ENCODE results near the gene EVI2A. TPM values are rescaled to one million over a fixed set of nuclear protein-coding genes. Genes with fewer than 3 reads are reported as not detected.

The EVI2A gene
- total and polyA plus RNA-seq, 4 experiments from 2014 or later = 70.1 to 139 (median 105) TPM

- no peak overlapping the region for H3K27ac ChIP-seq (ENCODE audit: low read depth, low read length)
- POLR2A ChIA-PET (ENCODE audit: partially characterized antibody) = no interaction called here
- CTCF ChIA-PET (ENCODE audit: partially characterized antibody) = no interaction called here
These were observed 40.4 kb downstream of the EVI2A start for GRCh38 chr17:31281061-31281460.

DNA sequence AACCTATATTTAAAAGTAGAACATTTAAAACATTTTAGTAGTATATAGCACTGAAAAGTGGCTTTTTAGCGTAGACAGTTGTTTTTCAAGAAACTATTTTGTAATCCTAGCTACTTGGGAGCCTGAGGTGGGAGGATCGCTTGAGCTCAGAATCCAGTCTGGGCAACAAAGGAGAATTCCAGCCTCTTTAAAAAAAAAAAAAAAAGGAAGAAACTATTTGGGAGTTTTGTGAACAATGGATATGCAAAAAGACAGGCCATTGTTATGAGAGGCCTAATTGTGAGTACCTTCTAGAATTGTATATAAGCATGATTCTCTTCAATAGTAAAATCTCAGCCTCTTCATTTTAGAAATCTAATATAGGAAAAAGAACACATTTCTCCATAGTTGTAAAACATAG is 42.0 kb downstream of the EVI2A start:
- Histone ChIP-seq H3K4me3 (ENCODE audit: low read length in 2 of 2) (no peak overlapping the region), H3K4me1 (ENCODE audit: insufficient read depth, low read length) (no peaks in the 10 kb centered on the region), H3K9me3 (ENCODE audit: control insufficient read depth in 1 of 2, low read length in 2 of 2) (no peaks in the 10 kb centered on the region), H3K27me3 (ENCODE audit: insufficient read depth, low read length) (no peaks in the 10 kb centered on the region), H3K36me3 (ENCODE audit: insufficient read depth, low read length) (no peaks in the 10 kb centered on the region), H3K27ac (ENCODE audit: low read depth, low read length) (no peak overlapping the region)
- H3K4me1 Mint-ChIP-seq = peaks cover 0 to 2% (median 0%) of the 10 kb centered on the region in 4 donors
- H3K4me3 Mint-ChIP-seq = no peak overlapping the region
- no peaks in the 10 kb centered on the region for H3K9me3 Mint-ChIP-seq
- no peak overlapping the region for H3K27ac Mint-ChIP-seq
- DNase-seq = no peak
- CTCF ChIA-PET (ENCODE audit: partially characterized antibody) = no interaction called here
- H3K36me3 Mint-ChIP-seq = peaks cover 0 to 10% of the 10 kb centered on the region in 2 donors
- POLR2A ChIA-PET (ENCODE audit: partially characterized antibody) = no interaction called here
- intact Hi-C loops (cut with micrococcal nuclease) = no loop called here
- no peaks in the 10 kb centered on the region for H3K27me3 Mint-ChIP-seq

More at GRCh38 chr17:31281061-31281460, 40.4 kb downstream of the EVI2A start:
- no peak overlapping the region for H3K4me3 Mint-ChIP-seq
- no peak for DNase-seq
- Histone ChIP-seq H3K4me3 (ENCODE audit: low read length in 2 of 2) (no peak overlapping the region), H3K4me1 (ENCODE audit: insufficient read depth, low read length) (no peaks in the 10 kb centered on the region), H3K27me3 (ENCODE audit: insufficient read depth, low read length) (no peaks in the 10 kb centered on the region), H3K9me3 (ENCODE audit: control insufficient read depth in 1 of 2, low read length in 2 of 2) (no peaks in the 10 kb centered on the region), H3K36me3 (ENCODE audit: insufficient read depth, low read length) (no peaks in the 10 kb centered on the region)
- H3K9me3 Mint-ChIP-seq = no peaks in the 10 kb centered on the region
- peaks cover 0 to 2% (median 0%) of the 10 kb centered on the region in 4 donors for H3K4me1 Mint-ChIP-seq
- H3K36me3 Mint-ChIP-seq = peaks cover 0 to 6% of the 10 kb centered on the region in 2 donors
- H3K27me3 Mint-ChIP-seq = no peaks in the 10 kb centered on the region
- intact Hi-C loops (cut with micrococcal nuclease) = no loop called here
- H3K27ac Mint-ChIP-seq = no peak overlapping the region

- Mint-ChIP-seq H3K4me3 (no peak overlapping the region), H3K4me1 (no peaks in the 10 kb centered on the region), H3K27me3 (no peaks in the 10 kb centered on the region), H3K27ac (no peak overlapping the region), H3K36me3 (peaks cover 1 to 10% of the 10 kb centered on the region in 2 donors), H3K9me3 (peaks cover 0 to 2% (median 0%) of the 10 kb centered on the region in 8 donors)
- Histone ChIP-seq H3K36me3 (ENCODE audit: insufficient read depth, low read length) (no peaks in the 10 kb centered on the region), H3K27me3 (ENCODE audit: insufficient read depth, low read length) (no peaks in the 10 kb centered on the region), H3K27ac (ENCODE audit: low read depth, low read length) (no peak overlapping the region), H3K4me3 (ENCODE audit: low read length in 2 of 2) (no peak overlapping the region), H3K9me3 (ENCODE audit: control insufficient read depth in 1 of 2, low read length in 2 of 2) (no peaks in the 10 kb centered on the region), H3K4me1 (ENCODE audit: insufficient read depth, low read length) (no peaks in the 10 kb centered on the region)
- ChIA-PET CTCF (ENCODE audit: partially characterized antibody) (no interaction called here), POLR2A (ENCODE audit: partially characterized antibody) (no interaction called here)
- no peak for DNase-seq
- intact Hi-C loops (cut with micrococcal nuclease) = no loop called here
These were observed 46.3 kb downstream of the EVI2A start for GRCh38 chr17:31275116-31275515.

DNA sequence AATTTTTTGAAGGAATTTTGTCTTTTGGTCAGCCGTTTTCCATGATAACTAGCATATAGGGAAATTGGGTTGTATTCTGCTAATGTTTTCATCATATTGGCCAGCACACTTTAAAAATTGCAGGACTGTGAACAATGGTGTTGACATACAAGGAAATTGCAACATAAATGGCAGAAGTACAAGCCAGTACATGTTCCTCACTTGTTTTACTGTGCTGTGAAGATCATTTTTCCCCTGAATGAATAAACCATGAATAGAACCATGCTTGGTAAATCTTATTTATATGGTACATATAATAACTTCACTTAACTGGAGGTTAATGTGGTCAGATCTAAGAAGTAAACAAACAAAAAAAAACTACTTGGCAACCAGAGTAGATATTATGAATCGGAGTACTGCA is 47.2 kb downstream of the EVI2A start:
- Histone ChIP-seq H3K9me3 (ENCODE audit: control insufficient read depth in 1 of 2, low read length in 2 of 2) (no peaks in the 10 kb centered on the region), H3K36me3 (ENCODE audit: insufficient read depth, low read length) (no peaks in the 10 kb centered on the region), H3K27ac (ENCODE audit: low read depth, low read length) (no peak overlapping the region), H3K4me3 (ENCODE audit: low read length in 2 of 2) (no peak overlapping the region), H3K4me1 (ENCODE audit: insufficient read depth, low read length) (no peaks in the 10 kb centered on the region), H3K27me3 (ENCODE audit: insufficient read depth, low read length) (no peaks in the 10 kb centered on the region)
- POLR2A ChIA-PET (ENCODE audit: partially characterized antibody) = no interaction called here
- Mint-ChIP-seq H3K4me3 (no peak overlapping the region), H3K4me1 (no peaks in the 10 kb centered on the region), H3K27me3 (no peaks in the 10 kb centered on the region), H3K27ac (no peak overlapping the region), H3K9me3 (peaks cover 0 to 2% (median 0%) of the 10 kb centered on the region in 8 donors), H3K36me3 (peaks cover 5 to 17% of the 10 kb centered on the region in 2 donors)
- no peak for DNase-seq
- CTCF ChIA-PET (ENCODE audit: partially characterized antibody) = no interaction called here
- intact Hi-C loops (cut with micrococcal nuclease) = no loop called here

DNA sequence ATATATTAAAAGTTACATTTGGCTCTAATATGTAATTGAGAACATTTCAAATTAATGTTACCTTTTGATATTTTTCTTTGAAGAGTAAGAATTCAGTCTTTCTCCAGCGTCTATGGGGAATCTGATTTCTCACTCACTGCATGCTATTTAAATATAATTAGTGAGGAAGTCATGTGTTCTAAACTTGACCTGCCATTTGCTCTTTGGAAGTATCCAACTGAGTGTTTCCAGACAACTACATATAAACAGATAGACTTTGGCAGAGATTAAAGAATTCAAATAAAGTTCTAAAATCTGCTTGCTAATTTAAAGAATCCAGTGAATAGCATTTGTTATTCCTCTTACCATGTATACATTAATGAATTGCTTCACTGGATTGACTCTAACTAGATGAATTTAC is 47.9 kb downstream of the EVI2A start:
- Mint-ChIP-seq H3K27ac (no peak overlapping the region), H3K36me3 (peaks cover 5 to 21% of the 10 kb centered on the region in 2 donors), H3K27me3 (no peaks in the 10 kb centered on the region), H3K9me3 (peaks cover 0 to 2% (median 0%) of the 10 kb centered on the region in 8 donors), H3K4me1 (no peaks in the 10 kb centered on the region), H3K4me3 (no peak overlapping the region)
- ChIA-PET CTCF (ENCODE audit: partially characterized antibody) (no interaction called here), POLR2A (ENCODE audit: partially characterized antibody) (no interaction called here)
- H3K4me3 ChIP-seq (ENCODE audit: low read length in 2 of 2) = no peak overlapping the region
- intact Hi-C loops (cut with micrococcal nuclease) = no loop called here
- no peaks in the 10 kb centered on the region for H3K9me3 ChIP-seq (ENCODE audit: control insufficient read depth in 1 of 2, low read length in 2 of 2)
- no peaks in the 10 kb centered on the region for H3K27me3 ChIP-seq (ENCODE audit: insufficient read depth, low read length)
- no peaks in the 10 kb centered on the region for H3K4me1 ChIP-seq (ENCODE audit: insufficient read depth, low read length)
- DNase-seq = no peak
- no peaks in the 10 kb centered on the region for H3K36me3 ChIP-seq (ENCODE audit: insufficient read depth, low read length)
- H3K27ac ChIP-seq (ENCODE audit: low read depth, low read length) = no peak overlapping the region

GRCh38 chr17:31272803-31273202 is 48.6 kb downstream of the EVI2A start:
- CTCF ChIA-PET (ENCODE audit: partially characterized antibody) = no interaction called here
- intact Hi-C loops (cut with micrococcal nuclease) = no loop called here
- Mint-ChIP-seq H3K36me3 (peaks cover 5 to 17% of the 10 kb centered on the region in 2 donors), H3K4me3 (no peak overlapping the region), H3K9me3 (peaks cover 0 to 2% (median 0%) of the 10 kb centered on the region in 8 donors), H3K27me3 (no peaks in the 10 kb centered on the region), H3K27ac (no peak overlapping the region), H3K4me1 (no peaks in the 10 kb centered on the region)
- no peak for DNase-seq
- Histone ChIP-seq H3K4me3 (ENCODE audit: low read length in 2 of 2) (no peak overlapping the region), H3K9me3 (ENCODE audit: control insufficient read depth in 1 of 2, low read length in 2 of 2) (no peaks in the 10 kb centered on the region), H3K27me3 (ENCODE audit: insufficient read depth, low read length) (no peaks in the 10 kb centered on the region), H3K4me1 (ENCODE audit: insufficient read depth, low read length) (no peaks in the 10 kb centered on the region), H3K27ac (ENCODE audit: low read depth, low read length) (no peak overlapping the region), H3K36me3 (ENCODE audit: insufficient read depth, low read length) (no peaks in the 10 kb centered on the region)
- POLR2A ChIA-PET (ENCODE audit: partially characterized antibody) = no interaction called here

GRCh38 chr17:31272236-31272635 is 49.2 kb downstream of the EVI2A start:
- no peaks in the 10 kb centered on the region for H3K4me1 ChIP-seq (ENCODE audit: insufficient read depth, low read length)
- Mint-ChIP-seq H3K9me3 (peaks cover 0 to 2% (median 0%) of the 10 kb centered on the region in 8 donors), H3K27ac (no peak overlapping the region), H3K4me3 (no peak overlapping the region), H3K4me1 (no peaks in the 10 kb centered on the region), H3K27me3 (no peaks in the 10 kb centered on the region), H3K36me3 (peaks cover 8 to 15% of the 10 kb centered on the region in 2 donors)
- H3K27me3 ChIP-seq (ENCODE audit: insufficient read depth, low read length) = no peaks in the 10 kb centered on the region
- no peaks in the 10 kb centered on the region for H3K36me3 ChIP-seq (ENCODE audit: insufficient read depth, low read length)
- ChIA-PET CTCF (ENCODE audit: partially characterized antibody) (no interaction called here), POLR2A (ENCODE audit: partially characterized antibody) (no interaction called here)
- no peak overlapping the region for H3K4me3 ChIP-seq (ENCODE audit: low read length in 2 of 2)
- no peaks in the 10 kb centered on the region for H3K9me3 ChIP-seq (ENCODE audit: control insufficient read depth in 1 of 2, low read length in 2 of 2)
- DNase-seq = no peak
- no peak overlapping the region for H3K27ac ChIP-seq (ENCODE audit: low read depth, low read length)
- intact Hi-C loops (cut with micrococcal nuclease) = no loop called here

- no peaks in the 10 kb centered on the region for H3K9me3 ChIP-seq (ENCODE audit: control insufficient read depth in 1 of 2, low read length in 2 of 2)
- ChIA-PET CTCF (ENCODE audit: partially characterized antibody) (interaction anchor here (1.0 kb wide), 1 partner anchor 16 kb away, joined by 3 read pairs; no protein-coding TSS in a partner anchor), POLR2A (ENCODE audit: partially characterized antibody) (no interaction called here)
- peaks cover 0 to 3% (median under 1%) of the 10 kb centered on the region in 4 donors for H3K4me1 Mint-ChIP-seq
- no peak overlapping the region for H3K4me3 Mint-ChIP-seq
- no peak overlapping the region for H3K27ac Mint-ChIP-seq
- no peak overlapping the region for H3K4me3 ChIP-seq (ENCODE audit: low read length in 2 of 2)
- intact Hi-C loops (cut with micrococcal nuclease) = no loop called here
- H3K36me3 Mint-ChIP-seq = peaks cover 8 to 14% of the 10 kb centered on the region in 2 donors
- H3K9me3 Mint-ChIP-seq = peaks cover 0 to 2% (median 0%) of the 10 kb centered on the region in 8 donors
- H3K27me3 ChIP-seq (ENCODE audit: insufficient read depth, low read length) = no peaks in the 10 kb centered on the region
- no peak overlapping the region for H3K27ac ChIP-seq (ENCODE audit: low read depth, low read length)
- no peak for DNase-seq
- H3K36me3 ChIP-seq (ENCODE audit: insufficient read depth, low read length) = peaks cover 3% of the 10 kb centered on the region
- no peaks in the 10 kb centered on the region for H3K27me3 Mint-ChIP-seq
- H3K4me1 ChIP-seq (ENCODE audit: insufficient read depth, low read length) = no peaks in the 10 kb centered on the region
These were observed 51.8 kb downstream of the EVI2A start for GRCh38 chr17:31269578-31269983.
